PC-9 (cell line): ENCODE data around the gene SH3BP4. TPM values are rescaled to one million over a fixed set of nuclear protein-coding genes. Genes with fewer than 3 reads are reported as not detected.

Experiments used
- BruUV-seq: library from RNA; stranded (reverse); fragments of 400-500 nt; replicated peaks from 2 replicates; lab custom pipeline; 2021; lab: Mats Ljungman, UMichigan
- CTCF ChIA-PET: fragments of 300-600 bp; sonication (Branson Sonifier 250); formaldehyde crosslinking; loops from one replicate; lab custom pipeline; 2022; ENCODE audit warnings: antibody characterized with exemption; lab: Charles Lee
- POLR2A ChIA-PET: fragments of 300-600 bp; sonication (Branson Sonifier 250); formaldehyde crosslinking; loops from one replicate; lab custom pipeline; 2022; ENCODE audit warnings: antibody characterized with exemption; ENCODE audit not compliant: unreplicated experiment; lab: Charles Lee
- DNase-seq, 2 experiments: peaks; one replicate each; pipeline versions ENCODE4 v3.0.0 to v3.0.0-alpha.2; 2015 to 2022; ENCODE audit warnings: mixed read lengths in 1 of 2
- H2AFZ ChIP-seq: fragments of 200-600 bp; sonication (generic); 2 replicates; pipeline ENCODE4 v1.8.1; 2017; ENCODE audit warnings: antibody characterized with exemption
- H3F3A ChIP-seq: fragments of 200-600 bp; sonication (generic); 2 replicates; pipeline ENCODE4 v1.8.1; 2017; ENCODE audit warnings: antibody characterized with exemption, mild to moderate bottlenecking, low read depth; ENCODE audit not compliant: insufficient read depth
- H3K27ac ChIP-seq: fragments of 200-600 bp; sonication (generic); 2 replicates; pipeline ENCODE4 v1.6.1; 2016; ENCODE audit warnings: mixed run types
- H3K27me3 ChIP-seq: fragments of 200-600 bp; sonication (generic); 2 replicates; pipeline ENCODE4 v1.6.1; 2016; ENCODE audit warnings: low read depth, mixed run types; ENCODE audit not compliant: insufficient read depth
- H3K36me3 ChIP-seq: fragments of 200-600 bp; sonication (generic); 2 replicates; pipeline ENCODE4 v1.6.1; 2016; ENCODE audit warnings: low read depth, mixed run types
- H3K4me1 ChIP-seq: fragments of 200-600 bp; sonication (generic); replicated peaks from 2 replicates; pipeline ENCODE4 v1.6.1; 2016; ENCODE audit warnings: mixed run types; ENCODE audit not compliant: insufficient read depth
- H3K4me2 ChIP-seq: fragments of 200-600 bp; sonication (generic); 2 replicates; pipeline ENCODE4 v1.6.1; 2017; ENCODE audit warnings: mixed run types
- H3K4me3 ChIP-seq: fragments of 200-600 bp; sonication (generic); 2 replicates; pipeline ENCODE4 v1.6.1; 2016; ENCODE audit warnings: mixed run types
- H3K79me2 ChIP-seq: fragments of 200-600 bp; sonication (generic); 2 replicates; pipeline ENCODE4 v1.6.1; 2017; ENCODE audit warnings: low read depth, mixed run types
- H3K9me2 ChIP-seq: fragments of 200-600 bp; sonication (generic); 2 replicates; pipeline ENCODE4 v1.8.1; 2017; ENCODE audit warnings: mild to moderate bottlenecking; ENCODE audit not compliant: insufficient read depth
- H3K9me3 ChIP-seq: fragments of 200-600 bp; sonication (generic); 2 replicates; pipeline ENCODE4 v1.8.1; 2016; ENCODE audit warnings: low read depth; ENCODE audit not compliant: insufficient read depth
- H4K20me1 ChIP-seq: fragments of 200-600 bp; sonication (generic); 2 replicates; pipeline ENCODE4 v1.8.1; 2017; ENCODE audit not compliant: insufficient read depth
- CTCF ChIP-seq: fragments of 200-600 bp; sonication (generic); conservative IDR thresholded peaks from 2 replicates; pipeline ENCODE4 v1.6.1; 2017; ENCODE audit warnings: mixed run types, antibody characterized with exemption, mild to moderate bottlenecking, moderate library complexity
- EZH2 ChIP-seq: fragments of 200-600 bp; sonication (generic); IDR thresholded peaks from 2 replicates; pipeline ENCODE4 v1.8.0; 2017; ENCODE audit warnings: antibody characterized with exemption, low read depth
- intact Hi-C: fragments of 100-400 bp; cut with micrococcal nuclease; formaldehyde crosslinking; loops from one replicate; pipeline ENCODE4 v1.10.0; 2022; ENCODE audit not compliant: unreplicated experiment
- total RNA-seq: library from RNA; stranded (reverse); gene quantifications from 2 replicates; pipeline ENCODE4 v1.2.3, GENCODE V29; 2021

Gene SH3BP4
- total RNA-seq, 1 experiment from 2014 or later, result 131 TPM

DNA sequence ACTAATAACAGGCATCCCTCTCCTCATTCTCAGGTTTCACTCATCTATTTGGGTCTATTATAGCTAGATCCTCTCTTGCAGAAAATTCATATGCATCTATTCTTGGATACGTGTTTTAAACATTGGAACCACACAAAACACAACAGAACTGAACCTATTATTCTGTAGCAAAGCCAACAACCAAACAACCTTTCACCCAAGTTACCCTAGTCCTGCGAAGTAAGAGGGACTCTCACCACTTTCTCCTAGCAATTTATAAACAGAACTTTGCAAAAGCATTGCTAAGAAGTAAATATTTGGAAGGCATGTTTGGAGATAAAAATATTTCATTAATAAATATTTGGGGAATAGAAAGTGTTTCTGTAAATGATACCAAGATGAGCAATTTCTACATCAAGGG lies 20.4 kb upstream of the SH3BP4 start:
- no peak overlapping the region for H2AFZ ChIP-seq
- no peaks in the 10 kb centered on the region for H3K9me2 ChIP-seq
- no peaks in the 10 kb centered on the region for H4K20me1 ChIP-seq
- ChIA-PET POLR2A (no interaction called here), CTCF (no interaction called here)
- H3K79me2 ChIP-seq, result no peaks in the 10 kb centered on the region
- no peak overlapping the region for H3K4me2 ChIP-seq
- no peak overlapping the region for H3K27ac ChIP-seq
- no peaks in the 10 kb centered on the region for H3K27me3 ChIP-seq
- BruUV-seq, result no TSS peak
- no peaks in the 10 kb centered on the region for H3K9me3 ChIP-seq
- no peaks in the 10 kb centered on the region for H3F3A ChIP-seq
- TF ChIP-seq EZH2, result no peak
- no peak for TF ChIP-seq CTCF
- no peaks in the 10 kb centered on the region for H3K36me3 ChIP-seq
- no peaks in the 10 kb centered on the region for H3K4me1 ChIP-seq
- DNase-seq, result no peak
- no peak overlapping the region for H3K4me3 ChIP-seq
- intact Hi-C loops, result no loop called here

DNA sequence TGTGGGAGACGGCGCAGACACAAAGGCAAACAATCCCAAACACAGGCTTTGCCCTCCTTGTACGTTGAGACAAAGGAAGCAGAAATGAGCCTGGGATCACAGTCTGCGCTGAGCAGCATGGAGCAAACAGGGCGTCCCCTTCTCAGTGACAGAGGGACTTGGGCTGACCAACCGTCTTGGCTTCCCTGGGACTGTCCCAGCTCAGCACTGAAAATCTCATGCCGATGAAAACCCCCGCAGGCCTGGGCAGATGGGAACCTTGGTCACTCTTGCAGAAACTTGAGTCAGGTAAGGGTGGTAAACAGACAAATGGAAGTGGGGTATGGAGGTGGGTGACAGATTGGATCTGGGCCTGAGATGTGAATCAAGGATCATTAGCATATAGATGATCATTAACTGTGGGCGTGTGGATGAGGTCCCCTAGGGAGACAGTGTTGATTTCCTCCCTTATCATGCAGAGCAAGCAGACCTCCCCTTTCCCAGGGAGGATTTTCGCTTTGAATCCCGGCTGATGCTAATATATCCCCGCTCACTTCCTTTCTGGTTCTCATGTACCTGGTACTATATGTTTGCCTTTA lies 19.1 kb upstream of the SH3BP4 start:
- H4K20me1 ChIP-seq, result no peaks in the 10 kb centered on the region

DNA sequence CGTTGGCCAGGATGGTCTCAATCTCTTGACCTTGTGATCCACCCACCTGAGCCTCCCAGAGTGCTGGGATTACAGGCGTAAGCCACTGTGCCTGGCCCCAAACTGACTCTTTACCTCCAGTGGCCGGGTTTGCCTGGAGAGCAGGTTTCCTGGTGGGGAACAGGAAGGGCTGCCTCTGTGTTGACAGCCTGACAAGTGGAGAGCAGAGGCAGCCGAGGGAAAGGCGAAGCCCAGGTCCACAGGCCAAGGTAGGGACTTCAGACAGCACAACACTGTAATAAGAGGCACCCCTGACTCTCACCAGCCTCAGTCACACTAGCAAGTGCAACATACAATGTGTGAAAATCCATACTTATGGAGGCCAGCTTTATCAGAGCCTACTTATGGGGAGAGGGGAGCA lies 16.5 kb upstream of the SH3BP4 start:
- CTCF ChIA-PET, result no interaction called here
- POLR2A ChIA-PET, result no interaction called here
- intact Hi-C loops, result no loop called here

More for the DNA sequence above, 19.1 kb upstream of the SH3BP4 start:
- Histone ChIP-seq H2AFZ (no peak overlapping the region), H3K79me2 (no peaks in the 10 kb centered on the region), H3F3A (no peaks in the 10 kb centered on the region), H3K27me3 (no peaks in the 10 kb centered on the region), H3K9me3 (no peaks in the 10 kb centered on the region), H3K27ac (no peak overlapping the region), H3K4me2 (no peak overlapping the region), H3K9me2 (no peaks in the 10 kb centered on the region), H3K4me1 (no peaks in the 10 kb centered on the region), H3K4me3 (no peak overlapping the region), H3K36me3 (no peaks in the 10 kb centered on the region)
- no TSS peak for BruUV-seq
- intact Hi-C loops, result no loop called here
- POLR2A ChIA-PET, result no interaction called here
- TF ChIP-seq CTCF (no peak), EZH2 (no peak)
- no peak for DNase-seq
- CTCF ChIA-PET, result no interaction called here

More for the DNA sequence above, 16.5 kb upstream of the SH3BP4 start:
- H3K4me3 ChIP-seq, result no peak overlapping the region
- BruUV-seq, result no TSS peak
- no peaks in the 10 kb centered on the region for H3K79me2 ChIP-seq
- no peaks in the 10 kb centered on the region for H3K36me3 ChIP-seq
- TF ChIP-seq CTCF (no peak), EZH2 (no peak)
- H3K9me3 ChIP-seq, result no peaks in the 10 kb centered on the region
- no peak overlapping the region for H3K27ac ChIP-seq
- H3K9me2 ChIP-seq, result no peaks in the 10 kb centered on the region
- H3K27me3 ChIP-seq, result no peaks in the 10 kb centered on the region
- H3F3A ChIP-seq, result no peaks in the 10 kb centered on the region
- no peak overlapping the region for H3K4me2 ChIP-seq
- no peak overlapping the region for H2AFZ ChIP-seq
- no peaks in the 10 kb centered on the region for H3K4me1 ChIP-seq
- H4K20me1 ChIP-seq, result no peaks in the 10 kb centered on the region
- no peak for DNase-seq
